B cell (primary cell): ENCODE measurements around the gene LAMA4. TPM values are rescaled to one million over a fixed set of nuclear protein-coding genes. Genes with fewer than 3 reads are reported as not detected.

Experiments
- ATAC-seq: fragments of 200-7000 bp; cut with Tn5 transposase; one replicate; pipeline ENCODE4 v1.10.0; 2021; ENCODE audit warnings: low read depth, mild to moderate bottlenecking, moderate number of reproducible peaks, moderate library complexity
- CTCF ChIA-PET: fragments of 350-600 bp; sonication (Branson Sonifier 250); formaldehyde crosslinking; loops from one replicate; lab custom pipeline; 2021; ENCODE audit warnings: antibody characterized with exemption, inconsistent platforms; lab: Charles Lee
- POLR2A ChIA-PET: fragments of 350-600 bp; sonication (Branson Sonifier 250); formaldehyde crosslinking; loops from one replicate; lab custom pipeline; 2021; ENCODE audit warnings: antibody characterized with exemption; lab: Charles Lee
- DNase-seq: peaks from one replicate; pipeline ENCODE4 v3.0.0; 2013
- H2AFZ ChIP-seq: 2 replicates; pipeline ENCODE4 v1.6.1; 2012; ENCODE audit warnings: mild to moderate bottlenecking, low read depth, low read length; ENCODE audit not compliant: insufficient read depth, poor library complexity, severe bottlenecking
- H3K27ac ChIP-seq, 2 donors: 1 replicate in 1 of 2; 2 replicates in 1 of 2; pipeline ENCODE4 v1.5.1; 2012 to 2013; ENCODE audit warnings: low read length in 2 of 2, mild to moderate bottlenecking in 2 of 2, moderate library complexity in 1 of 2
- H3K27me3 ChIP-seq, 4 experiments: fragments of 200-600 bp in 1 of 4; sonication (generic) in 1 of 4; replicated peaks in 1 of 4; 1 replicate in 2 of 4; 2 replicates in 2 of 4; pipeline versions ENCODE4 v1.6.1 to v1.7.0; 2013 to 2016; ENCODE audit warnings: low read length in 3 of 4, mild to moderate bottlenecking in 2 of 4, mixed read lengths in 1 of 4, moderate library complexity in 1 of 4; ENCODE audit not compliant: insufficient read depth in 4 of 4, control insufficient read depth in 3 of 4; ENCODE audit errors: control extremely low read depth in 1 of 4
- H3K36me3 ChIP-seq, 2 experiments: replicated peaks in 1 of 2; 1 replicate in 1 of 2; 2 replicates in 1 of 2; pipeline versions ENCODE4 v1.6.1 to v1.7.1; 2013; ENCODE audit warnings: low read length in 1 of 2; ENCODE audit not compliant: insufficient read depth in 2 of 2, control insufficient read depth in 1 of 2; ENCODE audit errors: control extremely low read depth in 1 of 2, extremely low read depth in 1 of 2
- H3K4me1 ChIP-seq, 2 donors: fragments of 200-600 bp in 1 of 2; sonication (generic) in 1 of 2; 1 replicate in 1 of 2; 2 replicates in 1 of 2; pipeline versions ENCODE4 v1.5.1 to v1.6.1; 2013 to 2017; ENCODE audit warnings: low read length in 2 of 2; ENCODE audit not compliant: control insufficient read depth in 2 of 2, insufficient read depth in 2 of 2
- H3K4me2 ChIP-seq: replicated peaks from 2 replicates; pipeline ENCODE3; 2012; ENCODE audit warnings: mild to moderate bottlenecking, low read depth, low read length; ENCODE audit not compliant: poor library complexity, severe bottlenecking
- H3K4me3 ChIP-seq, 5 experiments: fragments of 200-600 bp in 1 of 5; sonication (generic) in 1 of 5; 1 replicate in 3 of 5; 2 replicates in 2 of 5; pipeline versions ENCODE4 v1.5.1 to v1.7.0; 2011 to 2016; ENCODE audit warnings: low read length in 4 of 5, mild to moderate bottlenecking in 4 of 5, low read depth in 2 of 5, control low read depth in 1 of 5, moderate library complexity in 1 of 5; ENCODE audit not compliant: insufficient read depth in 1 of 5; ENCODE audit errors: control extremely low read depth in 1 of 5, extremely low read depth in 1 of 5
- H3K79me2 ChIP-seq: fragments of 200-600 bp; sonication (generic); one replicate; pipeline ENCODE4 v1.6.0; 2016; ENCODE audit warnings: low read length; ENCODE audit not compliant: control insufficient read depth, insufficient read depth
- H3K9ac ChIP-seq: fragments of 200-600 bp; sonication (generic); 2 replicates; pipeline ENCODE4 v1.6.1; 2017; ENCODE audit warnings: mild to moderate bottlenecking, low read length, moderate library complexity
- H3K9me3 ChIP-seq, 3 donors: one replicate each; pipeline versions ENCODE4 v1.6.1 to v1.7.1; 2013; ENCODE audit warnings: low read length in 2 of 3; ENCODE audit not compliant: control insufficient read depth in 2 of 3, insufficient read depth in 1 of 3; ENCODE audit errors: control extremely low read depth in 1 of 3
- H4K20me1 ChIP-seq: 2 replicates; pipeline ENCODE4 v1.6.0; 2012; ENCODE audit warnings: mild to moderate bottlenecking, low read length; ENCODE audit not compliant: insufficient read depth, control insufficient read depth, poor library complexity, severe bottlenecking
- H3K27ac Mint-ChIP-seq: one replicate; pipeline ENCODE4 v1.8.0; 2021; ENCODE audit warnings: mixed read lengths
- H3K27me3 Mint-ChIP-seq: one replicate; pipeline ENCODE4 v1.8.0; 2021; ENCODE audit warnings: mixed read lengths
- H3K4me1 Mint-ChIP-seq: one replicate; pipeline ENCODE4 v1.8.0; 2021; ENCODE audit warnings: mixed read lengths
- H3K4me3 Mint-ChIP-seq: one replicate; pipeline ENCODE4 v1.8.0; 2021; ENCODE audit warnings: mixed read lengths
- H3K9me3 Mint-ChIP-seq: one replicate; pipeline ENCODE4 v1.8.0; 2022; ENCODE audit warnings: mixed read lengths; ENCODE audit not compliant: insufficient read depth
- EZH2 ChIP-seq: IDR thresholded peaks from 2 replicates; pipeline ENCODE4 v1.6.1; 2012; ENCODE audit warnings: borderline replicate concordance, low read depth, mild to moderate bottlenecking, moderate library complexity, low read length; ENCODE audit not compliant: insufficient read depth, poor library complexity, severe bottlenecking
- WGBS: methylation state at CpG from one replicate; pipeline ENCODE4 v1.1.5; 2013; ENCODE audit warnings: missing lambda C conversion rate; ENCODE audit not compliant: insufficient coverage; 5-methylcytosine and 5-hydroxymethylcytosine counted together
- intact Hi-C: fragments of 100-400 bp; cut with micrococcal nuclease; formaldehyde crosslinking; loops from one replicate; pipeline ENCODE4 v1.10.0; 2022
- polyA plus RNA-seq: library from polyadenylated mRNA; depleted of rRNA; stranded (reverse); fragments of >200 nt; gene quantifications from 2 replicates; pipeline ENCODE4 v1.2.3, GENCODE V29; 2012
- total RNA-seq, 2 donors: library from RNA; stranded (reverse); fragments of 120-200 nt in 1 of 2; gene quantifications; 1 replicate in 1 of 2; 2 replicates in 1 of 2; pipeline versions ENCODE4 v1.2.3 to v1.2.4, GENCODE V29; 2013 to 2022
- TF ChIP-seq, protein P1 (sequence below): fragments of 200-600 bp; IDR thresholded peaks from one replicate; pipeline ENCODE4 v1.8.0; 2022; ENCODE audit warnings: antibody characterized with exemption, mild to moderate bottlenecking

LAMA4 gene
- total and polyA plus RNA-seq, 2 donors (not counting 1 experiment from before 2014, with no cell fraction given), result not detected

DNA sequence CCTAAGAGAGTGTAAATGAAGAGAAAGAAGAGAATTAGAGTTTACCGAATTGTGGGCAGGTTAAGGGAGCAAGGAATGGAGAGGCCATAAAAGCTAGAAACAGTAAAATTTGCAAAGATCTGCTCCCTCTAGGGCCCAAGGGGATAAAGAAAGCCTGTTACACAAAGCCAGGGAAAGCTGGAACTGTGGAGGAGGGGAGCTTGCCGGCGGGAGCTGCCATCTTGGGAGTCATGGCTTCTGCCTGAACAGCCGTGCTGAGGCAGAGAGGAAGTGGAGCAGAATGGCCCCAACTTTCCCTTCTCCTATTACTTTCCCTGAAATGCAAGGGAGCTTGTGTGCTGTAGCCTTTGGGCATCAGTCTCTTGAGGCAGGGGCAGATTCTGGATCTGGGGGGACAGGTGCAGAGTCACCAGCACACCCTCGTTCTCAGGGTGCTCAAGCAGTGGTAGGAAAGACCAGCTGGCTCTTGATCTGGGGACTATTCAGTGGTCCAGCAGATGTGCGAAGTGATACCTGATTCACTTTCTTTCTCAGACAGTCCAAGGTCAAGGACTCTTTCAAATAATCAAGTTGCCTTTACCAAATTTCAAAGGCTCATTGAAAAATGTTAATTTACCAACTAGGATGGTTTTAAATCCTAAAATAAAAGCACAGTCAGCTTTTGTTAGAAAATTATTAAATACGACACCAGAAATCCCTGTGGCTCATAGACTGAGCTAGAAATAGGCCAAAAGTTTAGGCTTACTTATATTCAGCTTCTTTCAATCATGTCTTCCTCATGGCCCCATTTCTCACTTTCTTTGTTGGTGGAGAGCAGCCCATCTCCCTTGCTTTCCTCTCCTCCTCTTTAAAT, 25.7 kb downstream of the LAMA4 start:
- no peak for TF ChIP-seq EZH2
- TF ChIP-seq, protein P1, sequence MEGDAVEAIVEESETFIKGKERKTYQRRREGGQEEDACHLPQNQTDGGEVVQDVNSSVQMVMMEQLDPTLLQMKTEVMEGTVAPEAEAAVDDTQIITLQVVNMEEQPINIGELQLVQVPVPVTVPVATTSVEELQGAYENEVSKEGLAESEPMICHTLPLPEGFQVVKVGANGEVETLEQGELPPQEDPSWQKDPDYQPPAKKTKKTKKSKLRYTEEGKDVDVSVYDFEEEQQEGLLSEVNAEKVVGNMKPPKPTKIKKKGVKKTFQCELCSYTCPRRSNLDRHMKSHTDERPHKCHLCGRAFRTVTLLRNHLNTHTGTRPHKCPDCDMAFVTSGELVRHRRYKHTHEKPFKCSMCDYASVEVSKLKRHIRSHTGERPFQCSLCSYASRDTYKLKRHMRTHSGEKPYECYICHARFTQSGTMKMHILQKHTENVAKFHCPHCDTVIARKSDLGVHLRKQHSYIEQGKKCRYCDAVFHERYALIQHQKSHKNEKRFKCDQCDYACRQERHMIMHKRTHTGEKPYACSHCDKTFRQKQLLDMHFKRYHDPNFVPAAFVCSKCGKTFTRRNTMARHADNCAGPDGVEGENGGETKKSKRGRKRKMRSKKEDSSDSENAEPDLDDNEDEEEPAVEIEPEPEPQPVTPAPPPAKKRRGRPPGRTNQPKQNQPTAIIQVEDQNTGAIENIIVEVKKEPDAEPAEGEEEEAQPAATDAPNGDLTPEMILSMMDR, result no peak
- no peaks in the 10 kb centered on the region for H4K20me1 ChIP-seq
- ChIA-PET CTCF (interaction anchor here (0.5 to 1.2 kb wide), 2 partner anchors 35 to 48 kb away, joined by 3 read pairs; no protein-coding TSS in a partner anchor), POLR2A (no interaction called here)
- H3K36me3 ChIP-seq, result no peaks in the 10 kb centered on the region
- H3K27ac ChIP-seq, result no peak overlapping the region
- H3K4me3 ChIP-seq, result no peak overlapping the region
- Mint-ChIP-seq H3K4me3 (no peak overlapping the region), H3K9me3 (no peaks in the 10 kb centered on the region), H3K27me3 (peaks cover 25% of the 10 kb centered on the region), H3K4me1 (no peaks in the 10 kb centered on the region), H3K27ac (no peak overlapping the region)
- WGBS, result 75% methylated on average over 3 of the region's 7 CpGs
- no peaks in the 10 kb centered on the region for H3K4me1 ChIP-seq
- ATAC-seq (no peak), DNase-seq (no peak)
- H2AFZ ChIP-seq, result no peak overlapping the region
- no peaks in the 10 kb centered on the region for H3K79me2 ChIP-seq
- no peak overlapping the region for H3K9ac ChIP-seq
- intact Hi-C loops, result no loop called here
- H3K4me2 ChIP-seq, result no peak overlapping the region
- H3K27me3 ChIP-seq, result peaks cover 0 to 3% (median 0%) of the 10 kb centered on the region in 4 experiments
- no peaks in the 10 kb centered on the region for H3K9me3 ChIP-seq

DNA sequence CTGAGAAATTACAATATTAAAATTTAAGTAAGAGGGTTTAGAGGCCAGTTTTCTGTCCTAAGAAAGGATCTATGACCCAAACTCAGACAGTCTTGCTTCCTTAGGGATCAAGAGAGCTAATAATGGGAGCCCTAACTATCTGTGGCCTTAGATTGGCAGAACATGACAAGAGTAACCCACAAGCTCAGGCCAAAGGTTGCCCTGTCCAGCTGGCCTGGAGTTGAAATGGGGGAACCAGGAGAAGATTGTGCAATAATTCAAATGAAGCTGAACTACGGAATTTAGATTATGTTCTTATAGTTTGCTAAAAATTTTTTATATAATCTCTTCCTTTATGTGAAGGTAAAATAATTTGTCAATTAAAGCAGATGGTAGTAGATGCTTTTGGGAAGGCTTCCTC, 26.4 kb downstream of the LAMA4 start:
- POLR2A ChIA-PET, result no interaction called here
- Histone ChIP-seq H3K4me2 (no peak overlapping the region), H3K9me3 (no peaks in the 10 kb centered on the region), H3K9ac (no peak overlapping the region), H3K27ac (no peak overlapping the region), H3K4me3 (no peak overlapping the region), H4K20me1 (no peaks in the 10 kb centered on the region), H3K4me1 (no peaks in the 10 kb centered on the region), H3K79me2 (no peaks in the 10 kb centered on the region), H2AFZ (no peak overlapping the region), H3K27me3 (peaks cover 0 to 3% (median 0%) of the 10 kb centered on the region in 4 experiments), H3K36me3 (no peaks in the 10 kb centered on the region)
- Mint-ChIP-seq H3K9me3 (no peaks in the 10 kb centered on the region), H3K4me1 (no peaks in the 10 kb centered on the region), H3K27me3 (peaks cover 25% of the 10 kb centered on the region), H3K4me3 (no peak overlapping the region), H3K27ac (no peak overlapping the region)
- CTCF ChIA-PET, result interaction anchor here (1.2 kb wide), 1 partner anchor 47 kb away, joined by 3 read pairs; no protein-coding TSS in a partner anchor
- no CpG with 5 or more reads among the region's 1 CpG for WGBS
- TF ChIP-seq, protein P1, result no peak
- TF ChIP-seq EZH2, result no peak
- no peak for DNase-seq
- no peak for ATAC-seq
- intact Hi-C loops, result no loop called here
